GM12891 (cell line): ENCODE measurements around the gene MIEN1.

Experiments used
- POLR2A ChIP-seq: IDR thresholded peaks from 2 replicates; pipeline ENCODE4 v1.6.1; 2011; ENCODE audit warnings: low read depth, low read length, control low read depth
- POLR2AphosphoS5 ChIP-seq: IDR thresholded peaks from 2 replicates; pipeline ENCODE4 v1.6.1; 2011; ENCODE audit warnings: low read depth, low read length, control low read depth
- TAF1 ChIP-seq: IDR thresholded peaks from 2 replicates; pipeline ENCODE4 v1.6.1; 2011; ENCODE audit warnings: low read depth, low read length, control low read depth

GRCh38 chr17:39716073-39716818 is 14.1 kb downstream of the MIEN1 start:
- no peak for TF ChIP-seq POLR2A
- no peak for TF ChIP-seq POLR2AphosphoS5
- TF ChIP-seq TAF1, result no peak
